ENCODE results near the gene CYB5R4. TPM values are rescaled to one million over a fixed set of nuclear protein-coding genes. Genes with fewer than 3 reads are reported as not detected.

Gene CYB5R4
- polyA plus RNA-seq, 4 donors = 10.0 to 15.4 (median 11.8) TPM

GRCh38 chr6:83966539-83966938, 107.0 kb downstream of the CYB5R4 start:
- H3K4me1 ChIP-seq (ENCODE audit: control insufficient read depth in 3 of 3, insufficient read depth in 2 of 3, low read depth in 1 of 3, low read length in 2 of 3) = no peaks in the 10 kb centered on the region
- DNase-seq (no peak), FAIRE-seq (no peak)
- H3K27me3 ChIP-seq (ENCODE audit: control insufficient read depth in 3 of 3, insufficient read depth in 3 of 3, low read length in 3 of 3) = no peaks in the 10 kb centered on the region
- H3K36me3 ChIP-seq (ENCODE audit: control insufficient read depth in 3 of 3, insufficient read depth in 2 of 3, low read depth in 1 of 3, low read length in 3 of 3) = peaks cover 2 to 10% (median 4%) of the 10 kb centered on the region in 3 donors
- no peak overlapping the region for H3K27ac ChIP-seq (ENCODE audit: low read depth in 1 of 3, low read length in 2 of 3)
- no peak overlapping the region for H3K4me3 ChIP-seq (ENCODE audit: low read depth in 1 of 3, low read length in 3 of 3)
- 96 to 100% (median 99%) methylated on average over 4 of the region's 4 CpGs for WGBS, 3 donors
- H3K9me3 ChIP-seq (ENCODE audit: control insufficient read depth in 2 of 2, insufficient read depth in 1 of 2, low read depth in 1 of 2, low read length in 1 of 2) = peaks cover 0 to 16% of the 10 kb centered on the region in 2 donors

- H3K4me3 ChIP-seq (ENCODE audit: low read depth in 1 of 3, low read length in 3 of 3) = no peak overlapping the region
- no peaks in the 10 kb centered on the region for H3K36me3 ChIP-seq (ENCODE audit: control insufficient read depth in 3 of 3, insufficient read depth in 2 of 3, low read depth in 1 of 3, low read length in 3 of 3)
- no peaks in the 10 kb centered on the region for H3K4me1 ChIP-seq (ENCODE audit: control insufficient read depth in 3 of 3, insufficient read depth in 2 of 3, low read depth in 1 of 3, low read length in 2 of 3)
- H3K27ac ChIP-seq (ENCODE audit: low read depth in 1 of 3, low read length in 2 of 3) = no peak overlapping the region
- FAIRE-seq = no peak
- peaks cover 0 to 7% of the 10 kb centered on the region in 2 donors for H3K9me3 ChIP-seq (ENCODE audit: control insufficient read depth in 2 of 2, insufficient read depth in 1 of 2, low read depth in 1 of 2, low read length in 1 of 2)
- H3K27me3 ChIP-seq (ENCODE audit: control insufficient read depth in 3 of 3, insufficient read depth in 3 of 3, low read length in 3 of 3) = no peaks in the 10 kb centered on the region
- no peak for DNase-seq
These were observed 111.1 kb downstream of the CYB5R4 start for GRCh38 chr6:83970582-83970981.

GRCh38 chr6:83974409-83975050, 115.0 kb downstream of the CYB5R4 start:
- H3K9me3 ChIP-seq (ENCODE audit: control insufficient read depth in 2 of 2, insufficient read depth in 1 of 2, low read depth in 1 of 2, low read length in 1 of 2) = peaks cover 0 to 3% of the 10 kb centered on the region in 2 donors
- WGBS, 3 donors = 14 to 35% (median 30%) methylated on average over 3 of the region's 3 CpGs

DNA sequence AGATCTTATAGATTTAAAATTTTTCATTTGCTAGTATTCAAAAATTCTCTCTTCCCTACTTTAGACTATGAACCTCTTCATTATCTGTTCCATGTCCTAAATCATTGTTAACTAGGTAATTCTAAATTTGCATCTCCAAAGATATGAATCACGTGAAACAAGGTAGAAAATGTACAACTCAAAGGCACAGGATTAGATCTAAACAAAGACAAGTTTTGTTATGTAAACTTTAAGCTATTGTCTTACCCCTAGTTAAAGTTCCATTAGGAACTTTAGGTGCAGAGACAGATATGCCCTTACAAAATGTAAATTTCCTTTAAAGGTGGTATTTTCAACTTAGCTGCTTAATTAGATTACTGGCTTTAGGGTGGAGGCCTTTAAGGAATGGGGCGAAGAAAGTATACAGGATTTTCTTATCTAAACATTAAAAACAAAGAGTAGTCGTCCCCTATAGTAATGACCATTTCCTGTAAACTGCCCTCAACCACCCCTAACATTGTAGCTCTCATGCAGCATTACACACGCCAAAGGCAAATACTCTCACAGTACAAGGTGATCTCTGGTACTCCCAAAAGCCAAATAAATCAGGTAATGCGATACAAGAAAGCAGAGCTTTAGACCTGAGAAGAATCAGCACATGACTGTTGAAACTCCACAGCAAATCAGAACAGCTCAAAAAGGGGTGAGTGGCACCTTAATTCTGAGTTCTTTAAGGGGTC, 116.7 kb downstream of the CYB5R4 start:
- no peak overlapping the region for H3K4me3 ChIP-seq (ENCODE audit: low read depth in 1 of 3, low read length in 3 of 3)
- peaks cover 0 to 3% of the 10 kb centered on the region in 2 donors for H3K9me3 ChIP-seq (ENCODE audit: control insufficient read depth in 2 of 2, insufficient read depth in 1 of 2, low read depth in 1 of 2, low read length in 1 of 2)
- H3K36me3 ChIP-seq (ENCODE audit: control insufficient read depth in 3 of 3, insufficient read depth in 2 of 3, low read depth in 1 of 3, low read length in 3 of 3) = no peaks in the 10 kb centered on the region
- FAIRE-seq (no peak), DNase-seq (no peak)
- H3K27ac ChIP-seq (ENCODE audit: low read depth in 1 of 3, low read length in 2 of 3) = no peak overlapping the region
- H3K27me3 ChIP-seq (ENCODE audit: control insufficient read depth in 3 of 3, insufficient read depth in 3 of 3, low read length in 3 of 3) = no peaks in the 10 kb centered on the region
- WGBS, 3 donors = 64 to 75% (median 74%) methylated on average over 5 of the region's 5 CpGs
- no peaks in the 10 kb centered on the region for H3K4me1 ChIP-seq (ENCODE audit: control insufficient read depth in 3 of 3, insufficient read depth in 2 of 3, low read depth in 1 of 3, low read length in 2 of 3)

More at GRCh38 chr6:83974409-83975050, 115.0 kb downstream of the CYB5R4 start:
- no peaks in the 10 kb centered on the region for H3K4me1 ChIP-seq (ENCODE audit: control insufficient read depth in 3 of 3, insufficient read depth in 2 of 3, low read depth in 1 of 3, low read length in 2 of 3)
- no peak overlapping the region for H3K27ac ChIP-seq (ENCODE audit: low read depth in 1 of 3, low read length in 2 of 3)
- no peaks in the 10 kb centered on the region for H3K36me3 ChIP-seq (ENCODE audit: control insufficient read depth in 3 of 3, insufficient read depth in 2 of 3, low read depth in 1 of 3, low read length in 3 of 3)
- no peaks in the 10 kb centered on the region for H3K27me3 ChIP-seq (ENCODE audit: control insufficient read depth in 3 of 3, insufficient read depth in 3 of 3, low read length in 3 of 3)
- FAIRE-seq (no peak), DNase-seq (no peak)
- H3K4me3 ChIP-seq (ENCODE audit: low read depth in 1 of 3, low read length in 3 of 3) = no peak overlapping the region

DNA sequence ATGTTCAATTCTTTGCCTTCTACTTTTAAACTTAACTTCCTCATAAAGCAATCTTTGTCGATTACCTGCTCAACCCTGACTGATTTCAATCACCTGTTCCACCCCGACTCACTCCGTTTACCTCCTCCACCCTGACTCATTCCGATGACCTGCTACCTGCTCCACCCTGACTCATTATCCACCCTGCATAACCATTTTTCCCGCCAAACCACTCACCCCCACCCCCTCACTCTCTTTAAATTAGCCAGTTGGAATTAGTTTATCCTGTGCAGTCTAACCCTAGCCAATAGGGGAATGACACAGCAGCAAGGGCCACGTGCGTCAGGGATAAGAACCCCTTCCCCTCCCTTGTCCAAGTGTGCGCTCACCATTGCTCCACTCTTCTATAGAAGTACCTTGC, 117.4 kb downstream of the CYB5R4 start:
- H3K9me3 ChIP-seq (ENCODE audit: control insufficient read depth in 2 of 2, insufficient read depth in 1 of 2, low read depth in 1 of 2, low read length in 1 of 2) = no peaks in the 10 kb centered on the region
- FAIRE-seq = no peak
- WGBS, 3 donors = 77 to 92% (median 83%) methylated on average over 8 of the region's 8 CpGs
- H3K36me3 ChIP-seq (ENCODE audit: control insufficient read depth in 3 of 3, insufficient read depth in 2 of 3, low read depth in 1 of 3, low read length in 3 of 3) = no peaks in the 10 kb centered on the region
- no peak overlapping the region for H3K4me3 ChIP-seq (ENCODE audit: low read depth in 1 of 3, low read length in 3 of 3)
- peak in 1 of 2 donors; percentile 6 for DNase-seq
- no peaks in the 10 kb centered on the region for H3K4me1 ChIP-seq (ENCODE audit: control insufficient read depth in 3 of 3, insufficient read depth in 2 of 3, low read depth in 1 of 3, low read length in 2 of 3)
- H3K27me3 ChIP-seq (ENCODE audit: control insufficient read depth in 3 of 3, insufficient read depth in 3 of 3, low read length in 3 of 3) = no peaks in the 10 kb centered on the region
- no peak overlapping the region for H3K27ac ChIP-seq (ENCODE audit: low read depth in 1 of 3, low read length in 2 of 3)

DNA sequence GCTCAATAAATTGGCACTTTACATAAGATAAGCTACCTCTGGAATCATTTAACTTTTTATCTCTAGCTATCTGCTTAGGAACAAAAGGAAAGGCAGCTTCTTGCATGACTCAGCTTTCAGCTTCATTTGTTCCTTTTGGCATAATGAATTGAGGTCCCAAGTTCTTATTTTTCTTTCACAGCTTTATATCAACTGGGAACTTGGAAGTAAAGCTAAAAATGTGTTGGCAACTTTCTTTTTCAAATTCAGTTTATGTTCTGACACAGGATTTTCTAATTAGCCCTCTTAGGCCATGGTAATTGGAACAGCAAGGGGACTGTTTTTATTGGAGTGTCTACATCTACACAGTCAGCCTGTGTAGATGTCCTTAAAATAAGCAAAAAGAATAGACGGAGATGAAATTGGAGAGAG, 118.8 kb downstream of the CYB5R4 start:
- H3K27me3 ChIP-seq (ENCODE audit: control insufficient read depth in 3 of 3, insufficient read depth in 3 of 3, low read length in 3 of 3) = no peaks in the 10 kb centered on the region
- H3K36me3 ChIP-seq (ENCODE audit: control insufficient read depth in 3 of 3, insufficient read depth in 2 of 3, low read depth in 1 of 3, low read length in 3 of 3) = no peaks in the 10 kb centered on the region
- WGBS, 3 donors = 59 to 83% (median 81%) methylated on average over 1 of the region's 1 CpG
- no peak overlapping the region for H3K27ac ChIP-seq (ENCODE audit: low read depth in 1 of 3, low read length in 2 of 3)
- no peaks in the 10 kb centered on the region for H3K9me3 ChIP-seq (ENCODE audit: control insufficient read depth in 2 of 2, insufficient read depth in 1 of 2, low read depth in 1 of 2, low read length in 1 of 2)
- FAIRE-seq (no peak), DNase-seq (no peak)
- H3K4me1 ChIP-seq (ENCODE audit: control insufficient read depth in 3 of 3, insufficient read depth in 2 of 3, low read depth in 1 of 3, low read length in 2 of 3) = no peaks in the 10 kb centered on the region
- no peak overlapping the region for H3K4me3 ChIP-seq (ENCODE audit: low read depth in 1 of 3, low read length in 3 of 3)

DNA sequence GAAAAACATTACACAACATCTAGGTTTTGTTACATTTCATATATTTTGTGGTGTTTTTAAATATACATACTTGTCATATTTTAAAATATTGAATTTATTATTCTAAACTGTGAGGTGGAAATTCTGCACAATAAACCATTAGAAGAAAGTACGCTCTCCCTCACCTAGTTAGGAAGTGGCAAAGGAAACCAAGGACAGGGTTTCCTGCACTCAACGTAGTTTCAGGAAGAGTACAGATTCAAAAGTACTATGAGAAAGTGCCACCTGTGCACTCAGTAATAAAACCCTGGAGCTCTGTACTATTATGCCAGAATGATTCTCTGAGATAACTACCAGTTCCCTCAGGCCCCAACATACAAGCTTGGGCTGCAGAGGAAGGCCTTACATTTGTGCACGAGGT, 119.5 kb downstream of the CYB5R4 start:
- Histone ChIP-seq H3K4me3 (ENCODE audit: low read depth in 1 of 3, low read length in 3 of 3) (no peak overlapping the region), H3K4me1 (ENCODE audit: control insufficient read depth in 3 of 3, insufficient read depth in 2 of 3, low read depth in 1 of 3, low read length in 2 of 3) (no peaks in the 10 kb centered on the region), H3K27ac (ENCODE audit: low read depth in 1 of 3, low read length in 2 of 3) (no peak overlapping the region), H3K27me3 (ENCODE audit: control insufficient read depth in 3 of 3, insufficient read depth in 3 of 3, low read length in 3 of 3) (no peaks in the 10 kb centered on the region), H3K9me3 (ENCODE audit: control insufficient read depth in 2 of 2, insufficient read depth in 1 of 2, low read depth in 1 of 2, low read length in 1 of 2) (no peaks in the 10 kb centered on the region), H3K36me3 (ENCODE audit: control insufficient read depth in 3 of 3, insufficient read depth in 2 of 3, low read depth in 1 of 3, low read length in 3 of 3) (no peaks in the 10 kb centered on the region)
- FAIRE-seq = no peak
- WGBS, 3 donors = 56 to 70% (median 65%) methylated on average over 3 of the region's 3 CpGs
- DNase-seq = no peak

DNA sequence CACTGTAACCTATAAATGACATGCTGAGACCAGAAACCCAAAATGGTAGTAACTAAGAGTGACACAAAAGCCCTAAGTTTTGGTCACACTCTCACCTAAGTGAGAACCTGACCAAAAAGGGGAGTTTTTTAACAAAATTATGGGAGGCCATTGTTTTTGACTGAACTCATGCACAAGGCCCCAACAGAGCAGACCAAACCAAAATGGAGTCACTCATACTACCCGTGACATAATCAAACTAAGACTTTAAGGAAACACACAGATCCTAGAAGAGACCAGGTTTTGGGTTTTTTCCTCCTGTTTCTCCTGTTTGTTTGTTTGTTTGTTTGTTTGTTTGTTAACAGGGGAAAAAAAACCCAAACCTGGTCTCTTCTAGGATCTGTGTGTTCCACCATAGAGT, 124.9 kb downstream of the CYB5R4 start:
- 48 to 100% (median 96%) methylated on average over 1 of the region's 1 CpG for WGBS, 3 donors
- FAIRE-seq (no peak), DNase-seq (no peak)
- no peak overlapping the region for H3K27ac ChIP-seq (ENCODE audit: low read depth in 1 of 3, low read length in 2 of 3)
- H3K9me3 ChIP-seq (ENCODE audit: control insufficient read depth in 2 of 2, insufficient read depth in 1 of 2, low read depth in 1 of 2, low read length in 1 of 2) = no peaks in the 10 kb centered on the region
- H3K36me3 ChIP-seq (ENCODE audit: control insufficient read depth in 3 of 3, insufficient read depth in 2 of 3, low read depth in 1 of 3, low read length in 3 of 3) = no peaks in the 10 kb centered on the region
- no peaks in the 10 kb centered on the region for H3K27me3 ChIP-seq (ENCODE audit: control insufficient read depth in 3 of 3, insufficient read depth in 3 of 3, low read length in 3 of 3)
- H3K4me3 ChIP-seq (ENCODE audit: low read depth in 1 of 3, low read length in 3 of 3) = no peak overlapping the region
- no peaks in the 10 kb centered on the region for H3K4me1 ChIP-seq (ENCODE audit: control insufficient read depth in 3 of 3, insufficient read depth in 2 of 3, low read depth in 1 of 3, low read length in 2 of 3)
